Thoracic aorta (tissue), 2 donors: ENCODE data around the gene MYO18B. TPM values are rescaled to one million over a fixed set of nuclear protein-coding genes. Genes with fewer than 3 reads are reported as not detected.

Experiments
- ATAC-seq: fragments of 150-250 bp; one replicate; pipeline ENCODE4 v1.8.0; 2017; ENCODE audit warnings: low read depth; ENCODE audit not compliant: insufficient number of reproducible peaks, low FRiP score
- DNase-seq: peaks from one replicate; pipeline ENCODE4 v3.0.0-alpha.2; 2020; ENCODE audit warnings: low spot score
- H3K27ac ChIP-seq, 2 donors: fragments of 200-600 bp; sonication (generic); 1 replicate in 1 of 2; 2 replicates in 1 of 2; pipeline ENCODE4 v1.5.1; 2016; ENCODE audit warnings: mild to moderate bottlenecking in 2 of 2, moderate library complexity in 2 of 2
- H3K27me3 ChIP-seq: fragments of 200-600 bp; sonication (generic); replicated peaks from 2 replicates; pipeline ENCODE4 v1.6.0; 2016; ENCODE audit warnings: mild to moderate bottlenecking; ENCODE audit not compliant: insufficient read depth
- H3K36me3 ChIP-seq: fragments of 200-600 bp; sonication (generic); one replicate; pipeline ENCODE4 v1.5.1; 2016
- H3K4me1 ChIP-seq, 2 donors: fragments of 200-600 bp; sonication (generic); 1 replicate in 1 of 2; 2 replicates in 1 of 2; pipeline versions ENCODE4 v1.5.1 to v1.6.0; 2016; ENCODE audit warnings: low read depth in 2 of 2, mild to moderate bottlenecking in 1 of 2; ENCODE audit not compliant: control insufficient read depth in 1 of 2
- H3K4me3 ChIP-seq: fragments of 200-600 bp; sonication (generic); 2 replicates; pipeline ENCODE4 v1.5.1; 2016; ENCODE audit warnings: mild to moderate bottlenecking
- H3K9me3 ChIP-seq: fragments of 200-600 bp; sonication (generic); 2 replicates; pipeline ENCODE4 v1.5.1; 2016
- CTCF ChIP-seq: fragments of 200-600 bp; sonication (generic); IDR thresholded peaks from one replicate; pipeline ENCODE4 v1.5.1; 2019; ENCODE audit warnings: antibody characterized with exemption
- total RNA-seq, 2 donors: library from RNA; depleted of rRNA; stranded (reverse); fragments of >200 nt; gene quantifications; one replicate each; pipeline versions ENCODE4 v1.1.0 to v1.2.3, GENCODE V29; 2016

The MYO18B gene
- total RNA-seq, 2 donors from 2014 or later = 45.6 to 73.5 TPM

GRCh38 chr22:25824828-25825423 lies 82.9 kb downstream of the MYO18B start:
- Histone ChIP-seq H3K36me3 (peaks cover 32% of the 10 kb centered on the region), H3K27me3 (no peaks in the 10 kb centered on the region), H3K9me3 (no peaks in the 10 kb centered on the region), H3K27ac (no peak overlapping the region), H3K4me3 (no peak overlapping the region), H3K4me1 (no peaks in the 10 kb centered on the region)
- TF ChIP-seq CTCF = no peak
- ATAC-seq (no peak), DNase-seq (no peak)

- no peak for DNase-seq
- peaks cover 41% of the 10 kb centered on the region for H3K36me3 ChIP-seq
Measured at GRCh38 chr22:25827415-25827814, 85.4 kb downstream of the MYO18B start.

DNA sequence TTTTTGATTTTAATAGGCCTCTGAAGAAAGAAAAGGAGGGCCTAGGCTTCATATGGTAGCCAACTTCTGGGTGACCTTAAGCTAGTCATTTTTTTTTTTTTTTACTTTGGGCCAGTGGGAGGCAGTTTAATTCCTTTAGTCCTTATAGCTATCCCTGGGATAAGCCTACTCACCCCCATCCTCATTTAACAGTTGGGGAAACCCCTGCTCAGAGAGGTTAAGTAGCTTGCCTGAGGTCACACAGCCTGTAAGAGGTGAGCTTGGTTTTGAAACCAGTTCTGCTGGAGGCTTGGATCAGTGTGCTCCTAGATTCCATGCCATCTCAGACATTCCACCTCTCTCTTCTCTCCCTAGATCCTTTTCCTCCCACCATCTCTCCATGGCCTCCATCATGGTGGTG lies 86.4 kb downstream of the MYO18B start:
- Histone ChIP-seq H3K27me3 (no peaks in the 10 kb centered on the region), H3K4me1 (no peaks in the 10 kb centered on the region), H3K27ac (no peak overlapping the region), H3K4me3 (no peak overlapping the region), H3K9me3 (no peaks in the 10 kb centered on the region), H3K36me3 (peaks cover 50% of the 10 kb centered on the region)
- TF ChIP-seq CTCF = no peak
- DNase-seq = no peak
- no peak for ATAC-seq

More at GRCh38 chr22:25827415-25827814, 85.4 kb downstream of the MYO18B start:
- ATAC-seq = no peak
- Histone ChIP-seq H3K27me3 (no peaks in the 10 kb centered on the region), H3K4me1 (no peaks in the 10 kb centered on the region), H3K27ac (no peak overlapping the region), H3K9me3 (no peaks in the 10 kb centered on the region), H3K4me3 (no peak overlapping the region)
- TF ChIP-seq CTCF = no peak

DNA sequence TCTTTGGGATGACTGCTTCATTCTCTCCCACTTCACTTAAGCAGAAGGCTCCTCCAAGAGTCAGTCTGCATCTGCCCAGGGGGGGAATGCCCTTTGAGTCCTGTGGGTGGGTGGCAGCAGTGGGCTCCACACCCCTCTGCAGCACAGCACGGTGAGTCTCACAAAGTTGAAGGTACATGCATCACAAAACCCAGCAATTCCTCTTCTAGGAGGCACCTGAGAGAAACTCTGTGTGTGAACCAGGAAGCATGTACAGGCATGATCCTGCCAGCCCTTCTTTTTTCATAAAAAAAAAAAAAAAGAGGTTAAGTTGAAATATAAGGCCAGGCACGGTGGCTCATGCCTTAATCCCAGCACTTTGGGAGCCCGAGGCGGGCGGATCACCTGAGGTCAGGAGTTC lies 87.2 kb downstream of the MYO18B start:
- Histone ChIP-seq H3K9me3 (no peaks in the 10 kb centered on the region), H3K4me1 (no peaks in the 10 kb centered on the region), H3K27me3 (no peaks in the 10 kb centered on the region), H3K4me3 (no peak overlapping the region), H3K36me3 (peaks cover 58% of the 10 kb centered on the region), H3K27ac (no peak overlapping the region)
- DNase-seq = no peak
- no peak for TF ChIP-seq CTCF
- no peak for ATAC-seq

DNA sequence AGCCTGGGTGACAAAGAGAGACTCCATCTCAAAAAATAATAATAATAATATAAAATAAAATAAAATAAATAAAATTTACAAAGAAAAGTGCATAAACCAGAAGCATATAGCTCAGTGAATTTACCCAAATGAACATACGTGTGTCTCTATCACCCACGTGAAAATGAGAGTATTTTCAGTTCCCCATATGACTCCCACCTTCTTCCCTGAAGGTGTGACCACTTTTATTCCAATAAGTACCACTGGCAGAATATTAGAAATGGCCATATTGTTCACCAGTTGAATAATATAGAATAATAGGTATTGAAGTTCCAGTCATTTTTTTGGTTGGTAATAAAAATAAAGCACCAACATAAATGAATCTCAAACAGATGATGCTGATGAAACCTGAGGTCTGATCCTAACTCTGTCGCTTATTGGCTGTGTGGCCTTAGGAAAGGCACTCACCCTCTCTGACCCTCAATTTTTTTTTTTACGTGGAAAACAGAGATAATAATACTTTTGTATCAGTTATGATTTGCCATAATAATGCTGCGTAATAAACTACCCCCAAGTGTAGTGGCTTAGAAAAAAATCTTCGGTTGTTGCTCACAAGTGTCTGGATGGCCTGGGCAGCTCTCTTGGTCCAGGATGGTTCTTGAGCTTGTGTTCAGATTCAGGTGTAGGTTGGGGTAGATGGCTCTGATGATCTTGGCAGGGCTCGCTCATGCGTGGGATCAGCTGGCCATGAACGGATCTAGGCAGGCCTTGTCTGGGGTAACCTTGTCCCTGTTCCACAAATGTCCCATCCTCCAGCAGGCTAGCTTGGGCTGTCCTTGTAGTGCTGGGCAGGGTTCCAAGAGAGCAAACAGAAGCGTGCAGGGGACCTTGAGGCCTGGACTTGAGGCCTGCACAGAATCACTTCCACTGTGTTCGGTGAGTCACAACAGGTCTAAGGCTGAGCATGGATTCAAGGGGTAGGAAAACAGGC lies 88.1 kb downstream of the MYO18B start:
- Histone ChIP-seq H3K4me1 (no peaks in the 10 kb centered on the region), H3K27me3 (no peaks in the 10 kb centered on the region), H3K9me3 (no peaks in the 10 kb centered on the region), H3K4me3 (no peak overlapping the region), H3K36me3 (peaks cover 63% of the 10 kb centered on the region), H3K27ac (no peak overlapping the region)
- TF ChIP-seq CTCF = no peak
- no peak for ATAC-seq
- no peak for DNase-seq
